ENCODE measurements around the gene SH2B3.

- no peak for TF ChIP-seq CTCF (conservative IDR thresholded peaks at IDR 0.05 in 1 of 2, IDR thresholded peaks at IDR 0.05 in 1 of 2; ENCODE audit: extremely low read depth in 1 of 2, insufficient read depth in 1 of 2, low read depth in 1 of 2, low read length in 2 of 2)
- TF ChIP-seq EZH2 (IDR thresholded peaks at IDR 0.05; ENCODE audit: borderline replicate concordance, low read length): no peak
Measured at GRCh38 chr12:111458546-111459172, 52.9 kb downstream of the SH2B3 start.
